ENCODE data around the gene CENPU. TPM values are rescaled to one million over a fixed set of nuclear protein-coding genes. Genes with fewer than 3 reads are reported as not detected.
"Not testable (repeated sequence)": the region's sequence is repeated elsewhere in the genome, so short reads cannot be mapped to it uniquely, and the experiment has no call there.

CENPU gene
- polyA plus RNA-seq, 3 donors, result 0.72 to 1.5 (median 1.3) TPM

DNA sequence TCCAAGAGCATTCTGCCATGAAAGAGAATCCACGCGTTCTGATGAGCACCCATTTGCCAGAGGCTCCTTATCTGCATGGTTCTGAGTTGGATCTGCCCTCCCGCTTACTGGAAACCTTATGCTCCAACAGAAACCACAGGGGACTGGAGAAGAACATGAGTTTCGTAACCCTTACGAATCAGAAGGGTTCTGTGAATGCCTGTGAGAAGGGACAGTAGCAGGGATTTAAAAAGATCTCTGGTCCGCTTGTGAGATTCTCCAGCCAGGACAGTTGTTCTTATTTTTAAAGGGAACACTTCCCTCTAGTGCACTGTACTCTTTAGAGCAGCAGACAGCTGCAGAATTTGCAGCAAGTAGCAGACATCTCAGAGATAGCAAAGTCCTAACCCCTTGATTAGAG lies 22.5 kb upstream of the CENPU start:
- 40 to 85% (median 58%) methylated on average over 6 of the region's 6 CpGs for WGBS, 3 donors
- peak overlapping the region; percentile 25 for H3K27ac ChIP-seq (ENCODE audit: low read depth, low read length)

DNA sequence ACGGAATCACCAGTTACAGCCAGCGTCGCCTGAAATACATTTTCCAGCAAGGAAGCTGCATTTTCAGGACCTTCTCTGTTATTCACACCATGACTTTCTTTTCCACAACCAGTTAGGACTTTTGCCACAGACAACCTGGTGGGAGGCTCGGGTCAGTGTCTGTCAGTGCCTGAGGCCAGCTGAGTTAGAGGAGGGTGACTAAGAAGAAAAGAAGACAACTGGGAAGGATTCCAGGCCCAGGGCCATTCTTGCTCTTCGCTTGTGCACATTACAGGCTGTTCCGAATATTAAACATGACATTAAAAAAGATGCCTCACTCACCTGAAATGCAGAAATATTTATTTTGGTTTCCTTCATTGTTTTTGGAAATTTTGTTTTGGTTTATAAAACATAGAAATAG lies 21.4 kb upstream of the CENPU start:
- WGBS, 3 donors, result 75 to 92% (median 82%) methylated on average over 6 of the region's 6 CpGs
- H3K27ac ChIP-seq (ENCODE audit: low read depth, low read length), result no peak overlapping the region

DNA sequence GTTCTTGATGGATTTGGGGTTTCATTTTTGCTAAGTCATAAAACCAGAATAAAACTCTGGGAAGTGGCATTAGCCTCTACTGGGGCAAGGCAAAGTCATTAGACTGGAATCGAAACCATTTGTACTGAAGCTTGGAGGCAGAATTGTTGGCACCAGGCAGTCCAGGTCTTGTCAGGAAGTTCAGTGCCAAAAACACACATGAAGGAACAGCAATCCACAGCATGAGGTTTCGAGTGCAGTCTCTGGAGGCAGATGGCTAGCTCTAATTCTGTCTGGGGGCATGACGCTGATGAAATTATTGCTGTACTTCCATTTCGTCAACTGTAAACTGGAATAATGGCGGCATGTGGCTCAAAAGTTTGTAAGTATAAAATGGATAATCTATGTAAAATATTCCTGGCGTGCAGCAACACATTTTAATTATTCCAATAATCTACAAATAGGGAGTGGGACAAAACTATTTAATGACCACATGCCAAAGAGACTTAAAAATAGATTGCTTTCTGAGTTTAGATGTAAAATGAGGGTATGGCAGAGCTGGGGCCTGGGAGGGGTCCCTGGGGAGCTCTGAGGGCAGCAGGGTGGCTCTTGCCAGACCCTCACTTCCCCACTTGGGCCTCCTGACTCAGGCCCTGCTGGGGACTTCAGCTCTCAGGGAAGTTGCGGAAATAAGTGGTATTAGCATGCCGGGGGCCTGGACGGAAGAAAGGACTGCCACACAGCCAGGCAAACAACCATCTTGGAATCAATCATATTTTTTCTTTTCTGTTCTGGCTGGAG lies 18.8 kb upstream of the CENPU start:
- WGBS, 3 donors, result 80 to 84% (median 82%) methylated on average over 9 of the region's 9 CpGs
- no peak overlapping the region for H3K27ac ChIP-seq (ENCODE audit: low read depth, low read length)

DNA sequence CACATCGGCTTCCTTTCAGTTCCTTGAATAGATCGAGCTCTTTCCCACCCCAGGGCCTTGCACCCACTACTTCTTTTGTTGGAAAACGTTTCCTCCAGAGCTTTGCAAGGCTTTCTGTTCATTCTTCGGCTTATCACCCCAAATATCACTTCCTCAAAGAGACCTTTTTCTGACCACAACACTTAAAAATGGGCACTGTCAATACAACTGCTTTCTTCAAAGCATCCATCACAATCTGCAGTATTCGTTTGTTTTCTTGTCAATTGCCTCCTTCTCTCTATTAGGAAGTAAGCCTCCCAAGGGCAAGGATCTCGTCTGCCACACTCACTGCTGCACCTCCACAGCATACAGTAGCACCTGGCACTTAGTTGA lies 17.7 kb upstream of the CENPU start:
- WGBS, 3 donors, result 51 to 65% (median 52%) methylated on average over 6 of the region's 6 CpGs

DNA sequence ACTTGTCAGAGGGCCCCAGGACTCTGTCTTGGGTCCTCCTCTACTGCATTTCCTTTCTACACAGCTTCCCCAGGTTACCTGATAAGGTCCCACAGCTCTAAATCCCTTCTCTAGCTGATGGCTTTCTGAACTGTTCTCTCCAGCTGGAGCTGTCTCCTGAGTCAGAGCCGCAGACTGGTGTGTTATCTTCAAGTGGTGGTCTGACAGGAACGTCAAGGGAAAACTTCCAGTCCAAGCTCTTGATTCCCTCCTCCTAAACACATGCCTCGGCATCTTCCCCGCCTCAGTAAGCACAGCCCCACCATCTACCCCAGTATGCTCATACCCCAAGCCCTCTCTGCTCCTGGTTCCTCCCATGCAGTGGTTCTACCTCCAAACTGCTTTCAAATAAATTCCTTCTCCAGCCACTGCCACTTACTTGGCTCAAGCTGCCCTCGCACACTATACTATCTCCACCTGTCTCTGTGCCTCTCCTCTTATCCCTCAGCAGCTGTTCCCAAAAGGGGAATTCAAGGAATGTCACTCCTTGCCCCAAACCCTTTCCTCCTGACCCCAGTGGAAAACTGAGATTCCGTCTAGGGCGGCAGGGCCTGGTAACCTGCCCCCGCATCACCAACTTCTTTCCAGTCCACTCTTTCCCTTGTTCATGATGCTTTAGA lies 17.2 kb upstream of the CENPU start:
- 79 to 92% (median 82%) methylated on average over 8 of the region's 8 CpGs for WGBS, 3 donors
- no peak overlapping the region for H3K27ac ChIP-seq (ENCODE audit: low read depth, low read length)

More for the DNA sequence above, 17.7 kb upstream of the CENPU start:
- H3K27ac ChIP-seq (ENCODE audit: low read depth, low read length), result no peak overlapping the region

DNA sequence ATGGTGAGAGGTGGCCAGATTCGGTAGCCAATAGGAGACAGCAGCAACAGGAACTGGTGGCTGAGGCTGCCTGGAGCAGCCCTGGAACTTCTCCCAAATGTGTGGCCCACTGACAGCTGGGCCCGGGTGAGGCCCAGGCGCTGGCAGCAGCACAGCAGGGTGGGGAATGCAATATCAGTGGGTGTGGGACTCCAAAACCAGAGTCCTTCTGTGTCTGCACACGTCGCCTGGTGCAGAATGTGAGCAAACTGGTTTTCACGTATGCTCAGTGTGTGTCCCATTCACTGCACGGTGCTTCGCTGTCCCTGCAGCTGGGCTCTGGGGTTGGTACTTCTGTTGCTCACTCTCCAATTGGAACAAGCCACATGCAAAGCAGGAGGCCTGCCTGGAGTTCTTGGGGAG lies 14.4 kb upstream of the CENPU start:
- 23 to 62% (median 53%) methylated on average over 8 of the region's 8 CpGs for WGBS, 3 donors
- H3K27ac ChIP-seq (ENCODE audit: low read depth, low read length), result no peak overlapping the region

DNA sequence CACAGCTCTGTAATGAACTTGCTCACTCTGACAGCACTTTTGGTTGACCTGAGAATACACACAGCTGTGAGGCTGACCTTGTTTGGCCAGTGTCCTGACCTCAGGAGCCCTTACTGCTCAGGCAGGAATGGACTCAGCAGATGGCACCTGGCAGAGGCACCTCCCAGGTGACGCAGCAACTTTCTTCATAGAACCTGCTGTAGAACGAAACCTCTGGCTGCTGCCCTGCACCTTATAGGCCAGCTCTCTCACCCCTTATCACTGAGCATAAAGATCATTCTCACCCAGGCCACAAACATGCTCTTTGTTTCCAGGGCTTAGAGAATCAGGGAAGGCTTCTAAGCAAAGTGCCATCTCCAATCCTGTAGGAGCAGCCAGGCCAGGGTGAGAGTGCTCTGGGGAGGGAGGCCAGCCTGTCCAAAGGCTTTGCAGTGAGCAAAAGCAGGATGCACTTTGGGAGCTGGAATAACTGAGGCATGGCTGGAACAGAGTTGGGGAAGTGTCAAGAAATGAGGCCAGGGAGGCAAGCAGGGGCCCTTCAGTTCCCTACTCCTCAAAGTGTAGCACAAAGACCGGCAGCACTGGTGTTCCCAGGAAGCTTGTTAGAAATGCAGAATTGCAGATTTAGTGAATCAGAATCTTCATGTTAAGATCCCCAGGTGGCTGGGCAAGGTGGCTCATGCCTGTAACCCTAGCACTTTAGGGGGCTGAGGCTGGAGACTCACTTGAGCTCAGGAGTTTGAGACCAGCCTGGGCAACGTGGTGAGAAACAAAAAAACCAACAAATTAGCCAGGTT lies 13.3 kb upstream of the CENPU start:
- WGBS, 3 donors, result 55 to 72% (median 63%) methylated on average over 4 of the region's 4 CpGs
- no peak overlapping the region for H3K27ac ChIP-seq (ENCODE audit: low read depth, low read length)

DNA sequence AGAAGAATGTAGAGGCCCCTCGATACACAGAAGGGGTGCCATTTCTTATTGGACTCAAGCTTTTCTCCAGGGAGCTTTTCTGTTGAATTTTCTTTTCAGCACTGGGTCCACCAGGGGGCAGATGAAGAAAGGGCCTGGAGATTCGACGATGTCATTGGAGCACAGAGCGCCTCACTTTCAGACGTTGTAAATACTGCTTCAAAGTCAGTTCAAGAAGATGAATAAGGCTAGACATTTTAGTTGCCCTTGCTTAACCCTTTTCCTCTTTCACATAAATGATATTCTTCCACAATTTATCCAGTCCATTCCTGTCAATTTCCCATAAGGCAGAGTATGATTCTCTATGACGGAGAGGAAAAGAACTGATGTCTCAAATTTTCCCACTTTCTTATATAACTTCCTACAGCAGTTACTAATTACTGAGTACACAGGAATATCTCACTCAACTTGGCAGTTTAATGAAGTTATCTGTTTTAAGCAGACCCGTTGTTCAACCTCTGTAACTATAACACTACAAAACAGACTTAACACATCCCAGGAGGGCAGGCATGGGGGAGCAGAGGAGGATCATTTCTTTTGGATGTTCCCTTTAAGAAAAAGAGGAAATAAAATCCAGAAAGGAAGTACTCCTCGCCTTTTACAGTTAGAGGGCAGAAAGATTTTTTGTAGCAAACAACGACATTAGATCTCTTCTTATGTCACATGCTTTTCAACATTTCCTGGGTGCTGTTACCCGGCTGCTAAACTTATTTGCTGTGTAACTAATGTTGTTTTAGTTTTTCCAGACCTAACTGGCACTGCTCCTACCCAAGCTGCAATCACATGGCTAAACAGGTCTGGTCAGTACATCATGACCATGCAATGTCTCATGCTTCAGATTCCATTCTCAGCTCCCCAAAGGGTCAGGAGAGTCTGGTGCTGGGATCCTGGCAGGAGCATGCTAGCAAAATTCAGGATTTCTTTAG lies 12.2 kb upstream of the CENPU start:
- WGBS, 3 donors, result 4 to 9% (median 6%) methylated on average over 10 of the region's 10 CpGs

DNA sequence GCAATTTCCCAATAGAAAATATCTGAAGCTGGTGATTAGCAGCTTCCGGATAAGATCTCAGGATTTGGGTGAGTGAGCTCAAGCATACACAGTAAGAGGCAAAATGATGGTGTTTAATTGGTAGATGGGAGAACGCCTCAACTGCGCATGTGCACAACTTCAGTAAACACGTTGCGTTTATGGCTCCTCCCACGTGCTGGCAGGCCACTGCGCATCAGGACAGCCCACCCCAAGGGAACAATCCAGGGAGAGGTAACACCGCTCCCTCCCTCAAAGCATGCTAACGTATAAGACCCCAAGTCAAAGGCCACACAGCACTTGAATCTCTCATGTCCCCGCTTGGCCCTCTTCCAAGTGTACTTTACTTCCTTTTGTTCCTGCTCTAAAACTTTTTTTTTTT lies 10.3 kb upstream of the CENPU start:
- H3K27ac ChIP-seq (ENCODE audit: low read depth, low read length), result no peak overlapping the region
- 85 to 94% (median 88%) methylated on average over 10 of the region's 10 CpGs for WGBS, 3 donors

More for the DNA sequence above, 12.2 kb upstream of the CENPU start:
- no peak overlapping the region for H3K27ac ChIP-seq (ENCODE audit: low read depth, low read length)

DNA sequence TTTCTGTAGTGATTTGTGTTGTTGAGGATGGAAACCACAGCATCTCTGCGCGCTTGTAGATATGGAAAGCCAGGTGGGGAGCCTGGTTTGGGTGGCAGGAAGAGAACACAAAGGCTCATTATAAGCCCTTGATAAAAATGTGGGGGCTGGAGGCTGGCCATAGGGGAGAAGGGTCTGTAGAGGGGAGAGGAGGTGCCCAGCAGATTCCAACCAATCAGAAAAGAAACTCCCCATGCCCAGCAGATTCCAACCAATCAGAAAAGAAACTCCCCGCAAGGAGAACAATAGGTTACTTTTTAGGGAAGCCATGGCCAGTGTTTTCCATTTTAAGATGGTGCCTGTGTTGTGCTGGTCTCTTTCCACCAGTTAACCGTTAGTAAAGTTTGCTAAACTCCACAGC lies 9.8 kb upstream of the CENPU start:
- no peak overlapping the region for H3K27ac ChIP-seq (ENCODE audit: low read depth, low read length)
- WGBS, 3 donors, result 89 to 95% (median 94%) methylated on average over 4 of the region's 4 CpGs

DNA sequence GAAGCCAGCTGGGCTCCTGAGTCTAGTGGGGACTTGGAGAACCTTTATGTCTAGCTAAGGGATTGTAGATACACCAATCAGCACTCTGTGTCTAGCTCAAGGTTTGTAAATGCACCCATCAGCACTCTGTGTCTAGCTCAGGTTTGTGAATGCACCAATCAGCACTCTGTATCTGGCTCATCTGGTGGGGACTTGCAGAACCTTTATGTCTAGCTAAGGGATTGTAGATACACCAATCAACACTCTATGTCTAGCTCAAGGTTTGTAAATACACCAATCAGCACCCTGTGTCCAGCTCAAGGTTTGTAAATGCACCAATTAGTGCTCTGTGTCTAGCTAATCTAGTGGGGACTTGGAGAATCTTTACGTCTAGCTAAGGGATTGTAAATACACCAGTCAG lies 7.8 kb upstream of the CENPU start:
- 46 to 83% (median 58%) methylated on average over 1 of the region's 1 CpG for WGBS, 3 donors
- H3K27ac ChIP-seq (ENCODE audit: low read depth, low read length), result not testable (repeated sequence)

DNA sequence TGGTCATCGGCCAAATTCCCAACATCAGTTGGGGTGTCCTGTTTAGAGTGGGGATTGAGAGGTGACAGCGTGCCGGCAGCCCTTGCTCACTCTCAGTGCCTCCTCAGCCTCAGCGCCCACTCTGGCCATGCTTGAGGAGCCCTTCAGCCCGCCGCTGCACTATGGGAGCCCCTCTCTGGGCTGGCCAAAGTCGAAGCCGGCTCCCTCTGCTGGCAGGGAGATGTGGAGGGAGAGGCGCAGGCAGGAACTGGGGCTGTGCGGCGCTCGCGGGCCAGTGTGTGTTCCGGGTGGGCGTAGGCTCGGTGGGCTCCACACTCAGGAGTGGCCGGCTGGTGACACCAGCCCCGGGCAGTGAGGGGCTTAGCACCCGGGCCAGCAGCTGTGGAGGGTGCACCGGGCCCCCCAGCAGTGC lies 7.1 kb upstream of the CENPU start:
- WGBS, 3 donors, result 92 to 99% (median 96%) methylated on average over 14 to 20 of the region's 20 CpGs
- no peak overlapping the region for H3K27ac ChIP-seq (ENCODE audit: low read depth, low read length)

DNA sequence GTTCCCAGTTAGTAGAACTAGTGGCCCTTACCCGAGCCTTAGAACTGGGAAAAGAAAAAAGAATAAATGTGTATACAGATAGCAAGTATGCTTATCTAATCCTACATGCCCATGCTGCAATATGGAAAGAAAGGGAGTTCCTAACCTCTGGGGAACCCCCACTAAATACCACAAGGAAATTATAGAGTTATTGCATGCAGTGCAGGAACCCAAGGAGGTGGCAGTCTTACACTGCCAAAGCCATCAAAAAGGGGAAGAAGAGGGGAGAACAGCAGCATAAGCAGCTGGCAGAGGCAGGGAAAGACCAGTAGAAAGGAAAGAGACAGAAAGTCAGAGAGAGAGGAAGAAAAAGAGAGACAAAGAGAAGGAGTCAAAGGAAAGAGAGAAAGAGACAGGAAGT lies 5.7 kb upstream of the CENPU start:
- WGBS, 3 donors, result 15 to 61% (median 50%) methylated on average over 1 of the region's 1 CpG
- H3K27ac ChIP-seq (ENCODE audit: low read depth, low read length), result not testable (repeated sequence)

DNA sequence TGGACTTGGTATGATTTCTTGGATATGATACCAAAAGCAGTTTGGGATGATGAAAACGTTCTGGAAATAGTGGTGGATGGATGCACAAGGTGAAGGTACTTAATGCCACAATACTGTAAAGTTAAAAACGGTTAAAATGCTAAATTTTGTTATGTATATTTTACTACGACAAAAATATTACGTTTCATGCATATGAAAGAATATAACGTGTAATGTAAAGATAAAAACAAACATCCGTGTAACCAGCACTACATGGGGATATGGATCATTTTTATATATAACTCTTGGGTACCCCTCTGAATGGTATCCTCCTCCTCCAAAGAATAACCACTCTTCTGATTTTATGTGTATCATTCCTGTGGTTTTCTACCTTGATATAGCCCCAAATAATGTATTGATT lies 862 bp upstream of the CENPU start:
- 35 to 60% (median 50%) methylated on average over 6 of the region's 6 CpGs for WGBS, 3 donors
- no peak overlapping the region for H3K27ac ChIP-seq (ENCODE audit: low read depth, low read length)

DNA sequence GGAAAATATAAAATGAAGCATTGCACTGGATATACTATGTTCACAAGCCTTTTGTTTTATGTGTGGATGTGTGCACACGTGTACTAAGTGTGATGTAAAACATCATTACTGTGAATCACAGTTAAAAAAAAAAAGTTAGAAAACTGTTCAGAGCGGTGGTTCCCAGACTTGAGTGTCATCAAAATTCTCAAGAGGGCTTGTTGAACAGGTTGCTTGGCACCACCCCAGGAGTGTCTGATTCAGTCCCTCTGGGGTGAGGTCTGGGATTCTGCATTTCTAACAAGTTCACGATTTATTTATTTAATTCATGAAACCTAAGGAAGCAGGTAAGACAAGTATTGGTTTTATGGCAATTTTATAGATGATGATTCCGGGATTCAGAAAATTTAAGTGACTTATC lies 1.8 kb downstream of the CENPU start:
- 64 to 68% (median 65%) methylated on average over 4 of the region's 4 CpGs for whole genome bisulfite sequencing, 3 donors
- H3K27ac ChIP-seq (ENCODE audit: low read depth, low read length), result no peak overlapping the region

DNA sequence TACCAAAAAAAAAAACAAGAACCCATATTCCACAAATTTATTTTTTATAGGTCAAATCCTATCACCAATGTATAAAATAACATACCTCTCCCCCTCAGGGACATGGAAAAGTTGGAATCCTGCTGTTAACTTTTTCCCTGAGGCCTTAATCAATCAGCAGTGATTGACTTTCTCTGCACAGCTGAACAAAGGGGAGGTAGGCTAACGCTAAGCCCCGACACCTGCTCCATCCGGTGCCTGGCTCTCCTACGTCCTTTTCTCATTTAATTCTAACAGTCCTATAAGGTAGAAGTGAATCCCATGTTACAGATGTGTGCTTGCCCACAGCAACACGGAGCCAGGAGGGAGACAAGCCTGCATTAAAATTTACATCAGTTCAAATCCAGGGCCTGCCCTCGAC lies 2.8 kb downstream of the CENPU start:
- 63 to 85% (median 83%) methylated on average over 6 of the region's 6 CpGs for WGBS, 3 donors

DNA sequence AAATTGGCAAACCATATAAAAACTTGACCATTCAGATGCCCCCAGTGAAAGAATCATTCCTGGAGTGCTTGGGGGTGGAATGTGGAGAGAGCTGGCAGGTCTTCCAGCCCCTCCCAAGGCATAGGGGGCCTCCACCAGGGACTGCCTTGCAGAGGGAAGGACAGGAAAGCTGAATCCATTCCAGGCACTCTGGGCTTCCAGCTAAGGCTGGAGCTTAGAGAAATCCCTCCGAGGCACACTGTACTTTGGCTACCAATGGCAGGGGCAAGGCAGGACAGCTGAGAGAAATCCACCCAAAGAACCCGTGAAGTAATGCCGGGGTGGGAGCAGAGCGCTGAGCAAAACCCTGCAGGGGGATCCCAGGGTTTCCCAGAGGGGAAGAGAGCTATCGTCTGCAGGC lies 4.0 kb downstream of the CENPU start:
- 71 to 79% (median 75%) methylated on average over 5 of the region's 5 CpGs for WGBS, 3 donors

More for the DNA sequence above, 2.8 kb downstream of the CENPU start:
- H3K27ac ChIP-seq (ENCODE audit: low read depth, low read length), result no peak overlapping the region

DNA sequence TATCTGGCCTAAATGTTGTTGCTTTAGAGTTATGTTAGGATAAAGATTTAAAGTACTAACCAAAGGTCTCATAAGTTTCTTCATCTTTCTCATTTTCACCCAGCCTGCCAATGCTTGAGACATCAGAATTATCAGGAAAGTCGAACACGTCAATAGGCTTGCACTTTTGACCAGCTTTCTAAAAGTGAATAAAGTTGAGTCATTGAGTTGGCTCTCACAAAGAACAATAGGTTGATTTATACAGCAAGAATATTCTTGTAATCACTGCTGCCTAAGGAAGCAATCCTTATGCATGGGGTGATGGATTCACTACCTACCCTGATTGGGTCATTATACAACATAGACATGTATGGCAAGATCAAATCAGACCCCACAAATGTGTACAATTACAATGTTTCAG lies 5.0 kb downstream of the CENPU start:
- WGBS, 3 donors, result 60 to 86% (median 85%) methylated on average over 2 of the region's 2 CpGs
- H3K27ac ChIP-seq (ENCODE audit: low read depth, low read length), result no peak overlapping the region

More for the DNA sequence above, 4.0 kb downstream of the CENPU start:
- no peak overlapping the region for H3K27ac ChIP-seq (ENCODE audit: low read depth, low read length)

All from adipose tissue (tissue), 3 donors.